Glutamatergic neuron (in vitro differentiated cells): Measurements from ENCODE around the gene ZNF644. TPM values are rescaled to one million over a fixed set of nuclear protein-coding genes. Genes with fewer than 3 reads are reported as not detected.
"Not testable (repeated sequence)": the region's sequence is repeated elsewhere in the genome, so short reads cannot be mapped to it uniquely, and the experiment has no call there.

Experiments used
- DNase-seq: peaks from one replicate; pipeline ENCODE4 v3.0.0; 2022
- H3K27ac Mint-ChIP-seq: one replicate; pipeline ENCODE4 v1.8.0; 2020; ENCODE audit warnings: mild to moderate bottlenecking, mixed read lengths, inconsistent platforms; ENCODE audit not compliant: unreplicated experiment
- H3K27me3 Mint-ChIP-seq: one replicate; pipeline ENCODE4 v1.8.0; 2020; ENCODE audit warnings: mild to moderate bottlenecking, moderate library complexity, mixed read lengths, inconsistent platforms; ENCODE audit not compliant: unreplicated experiment
- H3K36me3 Mint-ChIP-seq: one replicate; pipeline ENCODE4 v1.8.0; 2020; ENCODE audit warnings: mild to moderate bottlenecking, mixed read lengths, inconsistent platforms; ENCODE audit not compliant: unreplicated experiment
- H3K4me1 Mint-ChIP-seq: one replicate; pipeline ENCODE4 v1.8.0; 2020; ENCODE audit warnings: mild to moderate bottlenecking, low read depth, mixed read lengths, inconsistent platforms; ENCODE audit not compliant: unreplicated experiment
- H3K4me3 Mint-ChIP-seq: one replicate; pipeline ENCODE4 v1.8.0; 2020; ENCODE audit warnings: mild to moderate bottlenecking, mixed read lengths, inconsistent platforms; ENCODE audit not compliant: unreplicated experiment
- H3K9me3 Mint-ChIP-seq: one replicate; pipeline ENCODE4 v1.8.0; 2020; ENCODE audit warnings: mild to moderate bottlenecking, moderate library complexity, mixed read lengths, inconsistent platforms; ENCODE audit not compliant: unreplicated experiment
- CTCF ChIP-seq: fragments of 200-600 bp; sonication (generic); IDR thresholded peaks from one replicate; pipeline ENCODE4 v1.5.0; 2021; ENCODE audit not compliant: partially characterized antibody, unreplicated experiment
- long read RNA-seq: library from polyadenylated mRNA; unstranded; transcript quantifications from one replicate; pipeline ENCODE4 v2.0.0, GENCODE V29; 2020; ENCODE audit not compliant: unreplicated experiment
- total RNA-seq: library from RNA; stranded (reverse); fragmentation: NEBNext Ultra II Directional; extraction: Animal tissue kit (Norgen Biotek cat#: 25700); gene quantifications from one replicate; pipeline ENCODE4 v1.2.1, GENCODE V29; 2021; ENCODE audit not compliant: unreplicated experiment

The ZNF644 gene
- 76.6 TPM for total RNA-seq
- long read RNA-seq, transcript ZNF644-211 (3 exons, 514 nt): major isoform, 10 of 25 reads
- long read RNA-seq, partial matches to known transcripts: 7 of 25 reads
- long read RNA-seq, other reads (novel, unspliced or antisense): 1 of 25 reads

- Mint-ChIP-seq H3K27ac (peak within 1 kb of the TSS; percentile 98), H3K9me3 (peaks cover 4% of the 10 kb centered on the region)
These were observed at the start of gene ZNF644 for GRCh38 chr1:91021686-91022517. TSS of gene ZNF644 (minus strand) at chr1:91022035. CDS start at chr1:90982353, 39,682 bp downstream.

GRCh38 chr1:91070298-91070697 lies 48.5 kb upstream of the ZNF644 start:
- Mint-ChIP-seq H3K9me3 (no peaks in the 10 kb centered on the region), H3K27me3 (peaks cover 3% of the 10 kb centered on the region), H3K36me3 (no peaks in the 10 kb centered on the region), H3K4me1 (no peaks in the 10 kb centered on the region), H3K27ac (no peak overlapping the region), H3K4me3 (no peak overlapping the region)
- no peak for DNase-seq
- no peak for TF ChIP-seq CTCF

More at GRCh38 chr1:91021686-91022517, at the start of gene ZNF644:
- DNase-seq: peak; percentile 91
- peaks cover 11% of the 10 kb centered on the region for H3K4me1 Mint-ChIP-seq
- no peaks in the 10 kb centered on the region for H3K36me3 Mint-ChIP-seq
- peak within 1 kb of the TSS; percentile 97 for H3K4me3 Mint-ChIP-seq
- no peak for TF ChIP-seq CTCF
- H3K27me3 Mint-ChIP-seq: peaks cover 7% of the 10 kb centered on the region

- no peak overlapping the region for H3K4me3 Mint-ChIP-seq
- H3K27ac Mint-ChIP-seq: no peak overlapping the region
- H3K4me1 Mint-ChIP-seq: no peaks in the 10 kb centered on the region
- H3K36me3 Mint-ChIP-seq: no peaks in the 10 kb centered on the region
- H3K9me3 Mint-ChIP-seq: no peaks in the 10 kb centered on the region
- DNase-seq: no peak
- no peaks in the 10 kb centered on the region for H3K27me3 Mint-ChIP-seq
- TF ChIP-seq CTCF: no peak
These were observed 44.7 kb upstream of the ZNF644 start for GRCh38 chr1:91066538-91066937.

GRCh38 chr1:91065337-91065736 lies 43.5 kb upstream of the ZNF644 start:
- Mint-ChIP-seq H3K4me1 (no peaks in the 10 kb centered on the region), H3K27me3 (no peaks in the 10 kb centered on the region), H3K9me3 (no peaks in the 10 kb centered on the region), H3K4me3 (no peak overlapping the region), H3K27ac (no peak overlapping the region), H3K36me3 (no peaks in the 10 kb centered on the region)
- no peak for DNase-seq
- TF ChIP-seq CTCF: no peak

- not testable (repeated sequence) for H3K4me1 Mint-ChIP-seq, DNase-seq, H3K27ac Mint-ChIP-seq, H3K27me3 Mint-ChIP-seq, H3K4me3 Mint-ChIP-seq, H3K36me3 Mint-ChIP-seq, H3K9me3 Mint-ChIP-seq
These were observed 41.6 kb upstream of the ZNF644 start for GRCh38 chr1:91063403-91063802.
